ENCODE measurements around the gene RPP14.

DNA sequence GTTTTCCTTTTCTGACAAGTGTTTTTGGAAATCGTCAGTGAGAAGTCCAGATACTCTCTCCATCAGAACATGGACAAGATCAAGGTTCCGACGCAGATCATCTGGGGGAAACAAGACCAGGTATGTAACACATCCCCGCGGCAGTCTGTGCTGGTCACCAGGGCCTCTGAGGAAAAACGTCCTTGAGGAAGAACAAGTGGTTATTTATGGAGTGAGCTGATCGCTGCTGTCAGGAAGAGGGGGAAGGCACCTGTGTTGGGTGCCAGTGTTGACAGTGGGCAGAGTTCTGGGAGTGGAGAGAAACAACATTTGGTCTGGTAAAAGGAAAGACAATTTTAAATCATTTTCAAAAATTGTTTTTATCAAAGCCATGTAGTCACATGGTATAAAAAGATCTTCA is 20.7 kb upstream of the RPP14 start:
- no peak for TF ChIP-seq CTCF (IDR thresholded peaks at IDR 0.05; ENCODE audit: insufficient read depth, low read length)
- TF ChIP-seq, protein P1, sequence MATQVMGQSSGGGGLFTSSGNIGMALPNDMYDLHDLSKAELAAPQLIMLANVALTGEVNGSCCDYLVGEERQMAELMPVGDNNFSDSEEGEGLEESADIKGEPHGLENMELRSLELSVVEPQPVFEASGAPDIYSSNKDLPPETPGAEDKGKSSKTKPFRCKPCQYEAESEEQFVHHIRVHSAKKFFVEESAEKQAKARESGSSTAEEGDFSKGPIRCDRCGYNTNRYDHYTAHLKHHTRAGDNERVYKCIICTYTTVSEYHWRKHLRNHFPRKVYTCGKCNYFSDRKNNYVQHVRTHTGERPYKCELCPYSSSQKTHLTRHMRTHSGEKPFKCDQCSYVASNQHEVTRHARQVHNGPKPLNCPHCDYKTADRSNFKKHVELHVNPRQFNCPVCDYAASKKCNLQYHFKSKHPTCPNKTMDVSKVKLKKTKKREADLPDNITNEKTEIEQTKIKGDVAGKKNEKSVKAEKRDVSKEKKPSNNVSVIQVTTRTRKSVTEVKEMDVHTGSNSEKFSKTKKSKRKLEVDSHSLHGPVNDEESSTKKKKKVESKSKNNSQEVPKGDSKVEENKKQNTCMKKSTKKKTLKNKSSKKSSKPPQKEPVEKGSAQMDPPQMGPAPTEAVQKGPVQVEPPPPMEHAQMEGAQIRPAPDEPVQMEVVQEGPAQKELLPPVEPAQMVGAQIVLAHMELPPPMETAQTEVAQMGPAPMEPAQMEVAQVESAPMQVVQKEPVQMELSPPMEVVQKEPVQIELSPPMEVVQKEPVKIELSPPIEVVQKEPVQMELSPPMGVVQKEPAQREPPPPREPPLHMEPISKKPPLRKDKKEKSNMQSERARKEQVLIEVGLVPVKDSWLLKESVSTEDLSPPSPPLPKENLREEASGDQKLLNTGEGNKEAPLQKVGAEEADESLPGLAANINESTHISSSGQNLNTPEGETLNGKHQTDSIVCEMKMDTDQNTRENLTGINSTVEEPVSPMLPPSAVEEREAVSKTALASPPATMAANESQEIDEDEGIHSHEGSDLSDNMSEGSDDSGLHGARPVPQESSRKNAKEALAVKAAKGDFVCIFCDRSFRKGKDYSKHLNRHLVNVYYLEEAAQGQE (IDR thresholded peaks at IDR 0.05; ENCODE audit: insufficient replicate concordance, low read depth): no peak
- no peak for TF ChIP-seq POLR2AphosphoS5 (IDR thresholded peaks at IDR 0.05; ENCODE audit: low read depth)
- TF ChIP-seq GABPA (IDR thresholded peaks at IDR 0.05; ENCODE audit: low read depth): no peak

Data from HL-60 (cell line).